ENCODE results near the gene TRIM17.

Gene TRIM17

DNA sequence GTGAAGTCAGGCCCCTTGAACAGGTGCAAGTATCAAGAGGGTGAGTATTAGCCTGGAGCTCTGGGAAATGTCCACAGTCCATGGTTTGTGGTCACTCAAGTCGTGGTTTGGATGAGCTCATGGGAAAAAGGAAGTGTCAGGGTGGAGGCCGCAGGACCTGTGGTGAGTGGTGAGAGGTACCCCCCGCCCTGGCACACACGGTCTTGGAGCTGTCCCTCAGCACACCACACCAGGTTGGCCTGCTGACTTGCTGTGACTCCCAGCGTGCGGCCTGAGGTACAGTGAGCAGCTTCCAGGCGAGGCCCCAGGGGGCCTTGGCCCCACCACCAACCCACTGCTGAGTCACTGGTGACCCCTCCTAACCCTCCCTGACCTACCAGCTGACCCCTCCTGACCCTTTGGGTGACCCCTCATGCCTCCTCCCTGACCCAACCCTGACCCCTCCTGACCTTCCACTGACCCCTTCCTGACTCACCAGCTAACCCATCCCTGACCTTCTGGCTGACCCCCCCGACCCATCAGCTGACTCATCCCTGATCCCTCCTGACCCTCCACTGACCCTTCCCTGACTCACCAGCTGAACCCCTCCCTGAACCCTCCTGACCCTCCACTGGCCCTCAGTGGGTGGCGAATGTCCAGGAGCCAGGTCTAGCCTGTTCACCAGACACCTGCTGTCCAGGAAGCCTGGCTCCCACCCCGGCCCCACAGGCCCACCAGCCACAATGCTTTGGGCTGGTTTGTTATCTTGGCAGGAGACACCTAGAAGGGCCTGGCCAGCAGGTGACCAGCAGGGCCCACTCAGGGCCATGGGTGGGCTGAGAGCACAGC lies 35.7 kb upstream of the TRIM17 start:
- DNase-seq (ENCODE audit: insufficient read length, low spot score): no peak
- FAIRE-seq: no peak
- TF ChIP-seq POLR2A (IDR thresholded peaks at IDR 0.05; ENCODE audit: low read depth, low read length) (no peak), POLR2AphosphoS5 (IDR thresholded peaks at IDR 0.05; ENCODE audit: low read depth, low read length) (no peak), SPI1 (IDR thresholded peaks at IDR 0.05; ENCODE audit: low read depth, low read length) (no peak), PAX5 (IDR thresholded peaks at IDR 0.05; ENCODE audit: insufficient read depth, low read length, severe bottlenecking) (no peak), TAF1 (IDR thresholded peaks at IDR 0.05; ENCODE audit: low read depth, low read length) (no peak), POU2F2 (IDR thresholded peaks at IDR 0.05; ENCODE audit: low read depth, low read length) (no peak)

DNA sequence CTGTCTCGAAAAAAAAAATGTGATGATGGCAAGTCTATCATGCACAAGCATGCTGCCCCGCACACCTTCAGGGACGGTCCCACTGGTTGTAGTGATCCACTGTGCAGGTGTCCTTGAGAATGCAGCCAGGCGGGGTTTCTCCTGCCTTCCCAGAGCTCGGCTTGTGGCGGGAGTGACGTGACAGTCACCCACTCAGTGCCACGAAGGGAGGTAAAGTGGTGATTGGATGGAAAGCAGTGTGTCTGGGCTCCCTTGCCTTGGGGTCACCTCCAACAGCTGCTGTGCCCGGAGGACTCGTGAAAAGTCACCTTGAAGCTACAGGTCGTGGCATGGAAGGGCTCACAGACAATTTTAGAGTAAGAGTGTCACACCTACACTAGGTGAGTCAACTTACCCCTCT lies 33.5 kb upstream of the TRIM17 start:
- DNase-seq (ENCODE audit: insufficient read length, low spot score): no peak
- FAIRE-seq: no peak
- TF ChIP-seq PAX5 (IDR thresholded peaks at IDR 0.05; ENCODE audit: insufficient read depth, low read length, severe bottlenecking) (no peak), POU2F2 (IDR thresholded peaks at IDR 0.05; ENCODE audit: low read depth, low read length) (no peak), POLR2A (IDR thresholded peaks at IDR 0.05; ENCODE audit: low read depth, low read length) (no peak)

DNA sequence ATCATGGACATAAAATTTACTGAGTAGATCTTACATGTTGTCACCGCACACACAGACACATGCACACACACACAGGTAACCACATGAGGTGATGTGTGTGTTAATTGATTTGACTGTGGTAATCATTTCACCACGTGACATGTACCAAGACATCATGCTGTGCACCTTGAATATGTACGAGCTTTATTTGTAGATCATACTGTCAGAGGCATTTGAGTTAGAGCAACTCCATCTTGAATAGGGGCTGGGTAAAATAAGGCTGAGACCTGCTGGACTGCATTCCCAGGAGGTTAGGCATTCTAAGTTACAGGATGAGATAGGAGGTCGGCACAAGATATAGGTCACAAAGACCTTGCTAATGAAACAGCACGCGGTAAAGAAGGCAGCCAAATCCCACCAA lies 31.7 kb upstream of the TRIM17 start:
- no peak for DNase-seq (ENCODE audit: insufficient read length, low spot score)
- TF ChIP-seq TAF1 (IDR thresholded peaks at IDR 0.05; ENCODE audit: low read depth, low read length) (no peak), POLR2A (IDR thresholded peaks at IDR 0.05; ENCODE audit: low read depth, low read length) (no peak), PAX5 (IDR thresholded peaks at IDR 0.05; ENCODE audit: insufficient read depth, low read length, severe bottlenecking) (no peak), POLR2AphosphoS5 (IDR thresholded peaks at IDR 0.05; ENCODE audit: low read depth, low read length) (no peak), POU2F2 (IDR thresholded peaks at IDR 0.05; ENCODE audit: low read depth, low read length) (no peak), SPI1 (IDR thresholded peaks at IDR 0.05; ENCODE audit: low read depth, low read length) (no peak)
- peak; percentile 60 for FAIRE-seq

DNA sequence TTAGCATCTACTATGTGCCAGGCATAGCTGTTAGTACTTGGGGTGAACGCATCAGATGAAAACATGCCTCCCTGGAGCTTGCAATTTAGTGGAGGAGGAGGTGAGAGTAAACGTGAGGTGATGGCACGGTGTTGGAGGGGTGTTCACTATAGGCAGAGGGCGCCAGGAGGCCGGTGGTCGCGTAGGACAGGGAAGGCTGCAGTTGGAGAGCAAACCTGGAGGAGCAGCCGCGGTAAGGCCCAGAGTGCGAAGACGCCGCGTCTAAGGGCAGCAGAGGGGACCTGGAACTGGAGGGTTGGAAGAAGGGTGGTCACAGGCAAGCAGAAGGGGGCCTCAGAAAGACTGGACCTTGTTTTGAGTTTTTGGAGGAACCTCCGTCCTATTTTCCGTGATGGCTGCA lies 30.2 kb upstream of the TRIM17 start:
- FAIRE-seq (no peak), DNase-seq (ENCODE audit: insufficient read length, low spot score) (no peak)
- no peak for TF ChIP-seq POLR2AphosphoS5 (IDR thresholded peaks at IDR 0.05; ENCODE audit: low read depth, low read length)
- TF ChIP-seq TAF1 (IDR thresholded peaks at IDR 0.05; ENCODE audit: low read depth, low read length): no peak
- TF ChIP-seq POLR2A (IDR thresholded peaks at IDR 0.05; ENCODE audit: low read depth, low read length): no peak
- TF ChIP-seq POU2F2 (IDR thresholded peaks at IDR 0.05; ENCODE audit: low read depth, low read length): no peak
- TF ChIP-seq SPI1 (IDR thresholded peaks at IDR 0.05; ENCODE audit: low read depth, low read length): no peak
- TF ChIP-seq PAX5 (IDR thresholded peaks at IDR 0.05; ENCODE audit: insufficient read depth, low read length, severe bottlenecking): no peak

DNA sequence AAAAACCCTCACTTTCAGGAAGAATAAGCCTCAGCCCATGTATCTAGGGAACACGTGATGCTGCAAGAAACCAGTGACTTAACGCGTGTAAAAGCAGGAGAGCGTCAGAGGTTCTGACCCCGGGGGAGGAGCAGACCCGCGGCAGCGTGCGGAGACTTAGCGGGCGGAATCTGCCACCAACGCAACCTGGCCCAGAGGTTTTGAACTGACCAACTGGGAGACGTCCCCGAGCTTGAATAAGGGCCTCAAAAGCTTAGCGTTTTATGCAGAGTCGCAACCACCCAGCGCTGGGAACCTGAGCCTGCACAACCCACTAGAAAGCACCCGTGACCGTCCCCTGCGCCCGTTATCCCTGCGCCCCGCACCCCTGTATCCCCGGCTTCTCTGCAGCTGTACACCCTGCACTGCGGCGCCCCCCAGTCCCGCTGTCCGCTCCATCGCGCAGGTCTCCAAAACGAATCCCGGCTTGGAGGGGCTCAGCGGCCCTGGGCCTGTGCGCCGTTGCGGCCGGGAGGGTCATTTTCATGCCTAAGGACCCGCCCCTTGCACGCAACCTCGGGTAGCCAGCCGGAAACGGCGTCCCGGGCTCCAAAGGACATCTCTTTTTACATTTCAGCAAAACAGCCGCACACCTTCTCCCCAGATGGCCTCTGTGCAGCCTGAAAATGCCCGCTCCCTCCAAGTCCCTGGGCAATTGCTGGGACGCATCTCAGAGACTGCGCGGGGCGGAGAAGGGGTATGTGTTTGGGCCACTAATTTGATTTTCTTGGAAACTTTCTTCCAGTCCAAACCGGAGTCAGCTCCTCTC lies 29.4 kb upstream of the TRIM17 start:
- peak; percentile 61 for DNase-seq (ENCODE audit: insufficient read length, low spot score)
- no peak for TF ChIP-seq PAX5 (IDR thresholded peaks at IDR 0.05; ENCODE audit: insufficient read depth, low read length, severe bottlenecking)
- FAIRE-seq: peak; percentile 82

DNA sequence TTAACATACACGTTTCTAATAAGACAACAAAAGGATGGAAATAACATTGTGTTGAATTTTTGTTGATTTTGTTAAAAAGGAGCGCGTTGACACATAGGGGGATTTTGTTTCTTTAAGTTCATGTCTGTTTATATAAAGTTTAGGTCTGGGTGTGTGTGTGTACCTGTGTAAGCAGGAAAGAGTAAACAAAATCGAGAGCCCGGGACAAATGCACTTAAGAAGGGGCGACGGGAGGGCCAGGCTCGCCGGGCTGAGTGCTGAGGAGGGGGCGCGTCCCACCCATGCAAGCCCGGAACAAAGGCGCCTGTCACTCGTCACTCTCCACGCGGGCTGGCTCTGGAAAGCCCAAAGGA lies 28.8 kb upstream of the TRIM17 start:
- no peak for TF ChIP-seq POU2F2 (IDR thresholded peaks at IDR 0.05; ENCODE audit: low read depth, low read length)
- TF ChIP-seq POLR2AphosphoS5 (IDR thresholded peaks at IDR 0.05; ENCODE audit: low read depth, low read length): no peak
- no peak for TF ChIP-seq POLR2A (IDR thresholded peaks at IDR 0.05; ENCODE audit: low read depth, low read length)
- no peak for TF ChIP-seq TAF1 (IDR thresholded peaks at IDR 0.05; ENCODE audit: low read depth, low read length)
- DNase-seq (ENCODE audit: insufficient read length, low spot score) (no peak), FAIRE-seq (no peak)

DNA sequence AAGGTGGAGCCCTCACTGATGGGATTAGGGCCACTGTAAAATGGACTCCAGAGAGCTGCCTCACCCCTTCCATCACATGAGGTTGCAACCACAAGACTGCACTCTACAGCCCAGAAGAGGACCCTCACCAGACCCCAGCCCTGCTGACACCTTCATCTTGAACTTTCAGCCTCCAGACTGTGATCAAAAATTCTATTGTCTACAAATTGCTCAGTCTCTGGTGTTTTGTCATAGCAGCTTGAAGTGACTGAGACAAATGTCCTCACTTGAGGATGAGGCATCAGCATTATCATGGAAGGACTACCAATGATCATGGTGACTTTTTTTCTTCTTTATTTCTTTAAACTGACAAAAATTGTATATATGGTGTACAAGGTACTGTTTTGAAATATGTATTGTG lies 26.7 kb upstream of the TRIM17 start:
- TF ChIP-seq PAX5 (IDR thresholded peaks at IDR 0.05; ENCODE audit: insufficient read depth, low read length, severe bottlenecking) (no peak), POU2F2 (IDR thresholded peaks at IDR 0.05; ENCODE audit: low read depth, low read length) (no peak), POLR2AphosphoS5 (IDR thresholded peaks at IDR 0.05; ENCODE audit: low read depth, low read length) (no peak), SPI1 (IDR thresholded peaks at IDR 0.05; ENCODE audit: low read depth, low read length) (no peak), TAF1 (IDR thresholded peaks at IDR 0.05; ENCODE audit: low read depth, low read length) (no peak), POLR2A (IDR thresholded peaks at IDR 0.05; ENCODE audit: low read depth, low read length) (no peak)
- DNase-seq (ENCODE audit: insufficient read length, low spot score) (no peak), FAIRE-seq (no peak)

DNA sequence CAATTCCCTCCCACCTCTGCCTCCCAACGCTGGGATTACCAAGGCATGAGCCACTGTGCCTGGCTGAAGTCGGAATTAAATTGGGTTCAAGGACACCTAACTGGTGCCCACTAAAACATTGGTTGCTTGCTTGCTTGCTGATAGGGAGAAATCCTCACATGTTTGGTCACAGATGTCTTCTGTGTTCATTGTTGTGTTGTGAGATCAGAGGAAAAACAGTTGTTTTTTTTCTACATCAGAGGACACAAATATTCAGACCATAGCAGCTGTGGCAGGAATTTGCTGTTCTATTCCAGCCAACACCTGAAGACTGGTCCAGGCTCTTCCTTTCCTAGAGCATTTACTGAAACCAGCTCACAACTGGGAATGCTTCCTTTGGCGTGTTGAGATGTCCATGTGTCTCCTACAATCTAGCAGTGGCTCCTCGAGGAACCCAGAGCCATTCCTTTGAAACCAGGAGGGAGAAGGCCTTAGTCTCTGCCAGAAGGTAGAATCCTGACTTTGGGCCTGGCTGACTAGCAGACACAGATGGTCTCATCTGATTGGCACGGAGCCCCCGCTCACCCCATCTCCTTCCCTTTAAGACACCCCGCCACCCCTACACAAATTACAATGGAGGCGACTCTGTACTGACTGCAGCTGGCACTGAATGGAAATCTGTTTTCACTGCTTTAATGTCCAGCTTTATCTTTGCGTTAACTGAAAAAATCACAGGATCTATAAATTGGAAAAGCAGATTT lies 24.3 kb upstream of the TRIM17 start:
- DNase-seq (ENCODE audit: insufficient read length, low spot score) (no peak), FAIRE-seq (no peak)
- no peak for TF ChIP-seq POLR2A (IDR thresholded peaks at IDR 0.05; ENCODE audit: low read depth, low read length)
- TF ChIP-seq TAF1 (IDR thresholded peaks at IDR 0.05; ENCODE audit: low read depth, low read length): no peak
- no peak for TF ChIP-seq PAX5 (IDR thresholded peaks at IDR 0.05; ENCODE audit: insufficient read depth, low read length, severe bottlenecking)
- no peak for TF ChIP-seq POLR2AphosphoS5 (IDR thresholded peaks at IDR 0.05; ENCODE audit: low read depth, low read length)
- no peak for TF ChIP-seq SPI1 (IDR thresholded peaks at IDR 0.05; ENCODE audit: low read depth, low read length)
- TF ChIP-seq POU2F2 (IDR thresholded peaks at IDR 0.05; ENCODE audit: low read depth, low read length): no peak

DNA sequence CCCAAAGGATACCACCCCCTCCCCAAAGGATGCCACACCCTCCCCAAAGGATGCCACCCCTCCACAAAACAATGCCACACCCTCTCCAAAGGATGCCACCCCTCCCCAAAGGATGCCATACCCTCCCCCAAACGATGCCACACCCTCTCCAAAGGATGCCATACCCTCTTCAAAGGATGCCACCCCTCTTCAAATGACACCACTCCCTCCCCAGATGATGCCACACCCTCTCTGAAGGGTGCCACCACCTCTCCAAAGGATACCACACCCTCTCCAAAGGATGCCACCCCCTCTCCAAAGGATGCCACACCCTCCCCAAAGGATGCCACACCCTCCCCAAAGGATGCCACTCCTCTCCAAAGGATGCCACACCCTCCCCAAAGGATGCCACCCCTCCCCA lies 21.6 kb upstream of the TRIM17 start:
- DNase-seq (ENCODE audit: insufficient read length, low spot score) (no peak), FAIRE-seq (no peak)
- TF ChIP-seq POLR2AphosphoS5 (IDR thresholded peaks at IDR 0.05; ENCODE audit: low read depth, low read length) (no peak), TAF1 (IDR thresholded peaks at IDR 0.05; ENCODE audit: low read depth, low read length) (no peak), PAX5 (IDR thresholded peaks at IDR 0.05; ENCODE audit: insufficient read depth, low read length, severe bottlenecking) (no peak), POLR2A (IDR thresholded peaks at IDR 0.05; ENCODE audit: low read depth, low read length) (no peak), SPI1 (IDR thresholded peaks at IDR 0.05; ENCODE audit: low read depth, low read length) (no peak), POU2F2 (IDR thresholded peaks at IDR 0.05; ENCODE audit: low read depth, low read length) (no peak)

Measured in GM12891 (cell line).